SU-DHL-6 (cell line): Measurements from ENCODE around the gene C3orf80.

ENCODE experiments used
- H2AFZ ChIP-seq: fragments of 200-600 bp; sonication (generic); 2 replicates; pipeline ENCODE4 v1.6.1; 2014; ENCODE audit warnings: low read depth, mild to moderate bottlenecking, moderate library complexity, mixed read lengths, antibody characterized with exemption, low read length; ENCODE audit not compliant: severe bottlenecking
- H3F3A ChIP-seq: fragments of 200-600 bp; shearing (Covaris generic); 2 replicates; pipeline ENCODE4 v1.6.0; 2016; ENCODE audit warnings: antibody characterized with exemption, mild to moderate bottlenecking; ENCODE audit not compliant: insufficient read depth
- H3K27ac ChIP-seq: fragments of 200-600 bp; sonication (generic); 2 replicates; pipeline ENCODE4 v1.5.1; 2016; ENCODE audit warnings: low read depth, mild to moderate bottlenecking, low read length, moderate library complexity, mixed read lengths
- H3K27me3 ChIP-seq: fragments of 200-600 bp; sonication (generic), shearing (Covaris generic); 2 replicates; pipeline ENCODE4 v1.6.0; 2014; ENCODE audit warnings: mild to moderate bottlenecking, low read length
- H3K36me3 ChIP-seq: fragments of 200-600 bp; sonication (generic); 2 replicates; pipeline ENCODE4 v1.6.1; 2014; ENCODE audit warnings: mild to moderate bottlenecking, low read length, mixed read lengths
- H3K4me2 ChIP-seq: fragments of 300-600, 200-600 bp; shearing (Covaris generic), sonication (generic); 2 replicates; pipeline ENCODE4 v1.6.0; 2014; ENCODE audit warnings: low read length, low read depth, mild to moderate bottlenecking; ENCODE audit not compliant: poor library complexity, severe bottlenecking
- H3K4me3 ChIP-seq: fragments of 200-600 bp; sonication (generic); 2 replicates; pipeline ENCODE4 v1.5.1; 2014; ENCODE audit warnings: antibody characterized with exemption, low read length, mild to moderate bottlenecking, mixed read lengths; ENCODE audit not compliant: insufficient read depth, poor library complexity, severe bottlenecking
- H3K79me2 ChIP-seq: fragments of 200-600 bp; sonication (generic); 2 replicates; pipeline ENCODE4 v1.6.1; 2014; ENCODE audit warnings: mild to moderate bottlenecking, low read length, moderate library complexity; ENCODE audit not compliant: insufficient read depth
- H3K9ac ChIP-seq: fragments of 200-600 bp; sonication (generic); 2 replicates; pipeline ENCODE4 v1.7.0; 2014; ENCODE audit warnings: mild to moderate bottlenecking, low read length
- H3K9me2 ChIP-seq: fragments of 200-600 bp; sonication (generic); replicated peaks from 2 replicates; pipeline ENCODE4 v1.6.1; 2014; ENCODE audit warnings: low read length; ENCODE audit not compliant: insufficient read depth
- H3K9me3 ChIP-seq: fragments of 200-600 bp; sonication (generic); 2 replicates; pipeline ENCODE4 v1.6.1; 2014; ENCODE audit warnings: low read length, mixed read lengths; ENCODE audit not compliant: insufficient read depth
- H4K20me1 ChIP-seq: fragments of 200-600 bp; sonication (generic); 2 replicates; pipeline ENCODE4 v1.6.1; 2014; ENCODE audit warnings: low read depth, mild to moderate bottlenecking, antibody characterized with exemption, low read length, moderate library complexity, mixed read lengths
- EZH2phosphoT487 ChIP-seq: fragments of 200-600 bp; sonication (generic), shearing (Covaris generic); conservative IDR thresholded peaks from 2 replicates; pipeline ENCODE4 v1.6.1; 2018; ENCODE audit warnings: mild to moderate bottlenecking, antibody characterized with exemption, low read length, moderate library complexity, mixed read lengths
- TF ChIP-seq, protein P1 (sequence below): fragments of 200-600 bp; sonication (generic); IDR thresholded peaks from one replicate; pipeline ENCODE4 v1.5.1; 2017; ENCODE audit warnings: antibody characterized with exemption, mild to moderate bottlenecking, low read length, moderate library complexity; ENCODE audit not compliant: insufficient read depth, poor library complexity, severe bottlenecking

Gene C3orf80

DNA sequence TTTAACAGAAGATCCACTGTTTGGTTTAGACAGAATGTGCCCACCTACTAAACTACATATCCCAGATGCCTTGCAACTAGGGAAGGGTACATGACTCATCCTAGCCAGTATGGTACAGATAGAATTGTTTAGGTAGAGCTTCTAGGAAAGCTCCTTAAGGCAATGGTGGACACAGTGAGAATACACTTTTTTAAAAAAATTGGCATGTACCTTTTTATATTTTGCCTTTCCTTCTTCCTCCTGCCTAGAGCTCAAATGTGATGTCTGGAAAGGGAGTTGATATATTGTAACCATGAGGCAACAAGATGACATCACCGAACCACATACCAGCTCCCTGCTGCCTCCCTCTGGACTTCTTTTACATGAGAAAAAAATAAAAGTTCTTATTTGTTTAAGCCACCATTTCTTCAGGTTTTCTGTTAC lies 14.4 kb upstream of the C3orf80 start:
- no peak overlapping the region for H3K4me2 ChIP-seq
- H3K79me2 ChIP-seq: no peaks in the 10 kb centered on the region
- no peaks in the 10 kb centered on the region for H3K27me3 ChIP-seq
- H2AFZ ChIP-seq: no peak overlapping the region
- no peak overlapping the region for H3K27ac ChIP-seq
- no peak overlapping the region for H3K4me3 ChIP-seq
- no peaks in the 10 kb centered on the region for H4K20me1 ChIP-seq
- no peaks in the 10 kb centered on the region for H3K9me2 ChIP-seq
- no peaks in the 10 kb centered on the region for H3K9me3 ChIP-seq
- no peak overlapping the region for H3K9ac ChIP-seq
- no peaks in the 10 kb centered on the region for H3F3A ChIP-seq
- TF ChIP-seq EZH2phosphoT487: no peak
- TF ChIP-seq, protein P1, sequence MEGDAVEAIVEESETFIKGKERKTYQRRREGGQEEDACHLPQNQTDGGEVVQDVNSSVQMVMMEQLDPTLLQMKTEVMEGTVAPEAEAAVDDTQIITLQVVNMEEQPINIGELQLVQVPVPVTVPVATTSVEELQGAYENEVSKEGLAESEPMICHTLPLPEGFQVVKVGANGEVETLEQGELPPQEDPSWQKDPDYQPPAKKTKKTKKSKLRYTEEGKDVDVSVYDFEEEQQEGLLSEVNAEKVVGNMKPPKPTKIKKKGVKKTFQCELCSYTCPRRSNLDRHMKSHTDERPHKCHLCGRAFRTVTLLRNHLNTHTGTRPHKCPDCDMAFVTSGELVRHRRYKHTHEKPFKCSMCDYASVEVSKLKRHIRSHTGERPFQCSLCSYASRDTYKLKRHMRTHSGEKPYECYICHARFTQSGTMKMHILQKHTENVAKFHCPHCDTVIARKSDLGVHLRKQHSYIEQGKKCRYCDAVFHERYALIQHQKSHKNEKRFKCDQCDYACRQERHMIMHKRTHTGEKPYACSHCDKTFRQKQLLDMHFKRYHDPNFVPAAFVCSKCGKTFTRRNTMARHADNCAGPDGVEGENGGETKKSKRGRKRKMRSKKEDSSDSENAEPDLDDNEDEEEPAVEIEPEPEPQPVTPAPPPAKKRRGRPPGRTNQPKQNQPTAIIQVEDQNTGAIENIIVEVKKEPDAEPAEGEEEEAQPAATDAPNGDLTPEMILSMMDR: no peak
- no peaks in the 10 kb centered on the region for H3K36me3 ChIP-seq

DNA sequence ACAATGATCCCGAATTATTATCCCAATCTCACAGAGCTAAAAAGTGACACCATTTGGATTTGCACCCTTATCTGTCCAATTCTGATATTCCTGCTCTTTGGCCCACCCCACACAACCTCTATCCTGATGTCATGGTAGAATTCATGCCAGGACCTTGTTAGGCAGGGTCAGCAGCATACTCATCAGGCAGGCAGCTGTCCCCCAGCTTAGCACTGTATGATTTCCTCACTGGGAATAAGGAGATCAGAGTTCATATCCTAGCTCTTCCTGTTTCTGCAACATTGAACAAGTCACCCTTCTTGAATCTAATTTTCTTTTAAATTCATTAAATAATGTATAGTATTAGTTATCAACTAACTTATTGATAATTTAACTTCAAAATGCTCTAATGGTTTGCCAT lies 12.0 kb upstream of the C3orf80 start:
- Histone ChIP-seq H4K20me1 (no peaks in the 10 kb centered on the region), H3K4me2 (no peak overlapping the region), H3K79me2 (no peaks in the 10 kb centered on the region), H3K36me3 (no peaks in the 10 kb centered on the region), H3K27me3 (no peaks in the 10 kb centered on the region), H3K4me3 (no peak overlapping the region), H3F3A (no peaks in the 10 kb centered on the region), H3K27ac (no peak overlapping the region), H2AFZ (no peak overlapping the region), H3K9me3 (no peaks in the 10 kb centered on the region), H3K9me2 (no peaks in the 10 kb centered on the region), H3K9ac (no peak overlapping the region)
- no peak for TF ChIP-seq EZH2phosphoT487
- TF ChIP-seq, protein P1: no peak

DNA sequence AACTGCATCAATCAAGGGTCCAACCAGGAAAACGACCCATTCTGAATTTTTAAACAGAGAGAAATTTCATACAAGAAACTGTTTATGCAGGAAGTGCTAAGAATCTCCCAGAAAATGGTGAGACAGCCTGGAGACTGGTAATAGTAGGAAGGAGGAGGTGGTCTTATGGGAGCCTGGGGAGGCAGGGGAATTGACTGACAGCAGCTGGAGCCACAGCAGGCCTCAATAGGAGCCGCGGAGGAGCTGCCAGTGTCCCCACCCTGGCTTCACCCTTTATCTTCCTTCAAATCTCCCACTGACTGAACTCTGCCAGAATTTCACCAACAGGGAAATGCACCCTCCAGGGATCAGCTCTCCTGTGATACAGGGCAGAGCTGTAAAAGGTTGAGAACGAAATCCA lies 7.5 kb upstream of the C3orf80 start:
- no peak overlapping the region for H3K4me3 ChIP-seq
- H3F3A ChIP-seq: no peaks in the 10 kb centered on the region
- no peaks in the 10 kb centered on the region for H3K9me3 ChIP-seq
- H2AFZ ChIP-seq: no peak overlapping the region
- H4K20me1 ChIP-seq: no peaks in the 10 kb centered on the region
- TF ChIP-seq EZH2phosphoT487: no peak
- TF ChIP-seq, protein P1: no peak
- no peaks in the 10 kb centered on the region for H3K9me2 ChIP-seq
- no peak overlapping the region for H3K4me2 ChIP-seq
- H3K27me3 ChIP-seq: no peaks in the 10 kb centered on the region
- no peak overlapping the region for H3K9ac ChIP-seq
- H3K36me3 ChIP-seq: no peaks in the 10 kb centered on the region
- no peak overlapping the region for H3K27ac ChIP-seq
- no peaks in the 10 kb centered on the region for H3K79me2 ChIP-seq

DNA sequence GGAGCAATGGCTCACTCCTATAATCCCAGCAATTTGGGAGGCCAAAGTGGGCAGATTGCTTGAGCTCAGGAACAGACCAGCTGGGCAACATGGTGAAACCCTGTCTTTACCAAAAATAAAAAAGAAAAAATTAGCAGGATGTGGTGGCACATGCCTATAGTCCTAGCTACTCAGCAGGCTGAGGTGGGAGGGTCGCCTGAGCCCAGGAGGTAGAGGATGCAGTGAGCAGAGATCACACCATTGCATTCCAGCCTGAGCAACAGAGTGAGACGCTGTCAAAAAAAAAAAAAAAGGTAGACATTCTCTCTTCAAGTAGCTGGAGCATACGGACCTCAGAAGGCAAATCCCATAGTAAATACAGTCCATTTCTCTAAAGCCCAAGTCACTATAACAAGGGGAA lies 7.1 kb upstream of the C3orf80 start:
- no peaks in the 10 kb centered on the region for H3K79me2 ChIP-seq
- H3K27me3 ChIP-seq: no peaks in the 10 kb centered on the region
- no peaks in the 10 kb centered on the region for H3K36me3 ChIP-seq
- H2AFZ ChIP-seq: no peak overlapping the region
- no peaks in the 10 kb centered on the region for H3F3A ChIP-seq
- H3K9me3 ChIP-seq: no peaks in the 10 kb centered on the region
- H3K4me3 ChIP-seq: no peak overlapping the region
- TF ChIP-seq, protein P1: no peak
- no peak for TF ChIP-seq EZH2phosphoT487
- H3K9ac ChIP-seq: no peak overlapping the region
- no peak overlapping the region for H3K4me2 ChIP-seq
- no peaks in the 10 kb centered on the region for H4K20me1 ChIP-seq
- H3K9me2 ChIP-seq: no peaks in the 10 kb centered on the region
- no peak overlapping the region for H3K27ac ChIP-seq
